GM12878 (cell line): ENCODE data around the gene B3GNT8. TPM values are rescaled to one million over a fixed set of nuclear protein-coding genes. Genes with fewer than 3 reads are reported as not detected.
A peak's percentile ranks its signal among the peaks of the same experiment; 100 is the strongest.

Source experiments
- ATAC-seq: fragments of 200-7000 bp; cut with Tn5 transposase; 3 replicates; pipeline ENCODE4 v1.9.1; 2020; ENCODE audit warnings: mild to moderate bottlenecking, moderate library complexity
- BruUV-seq: library from RNA; stranded (reverse); fragments of 400-500 nt; replicated peaks from 2 replicates; lab custom pipeline; 2021; lab: Mats Ljungman, UMichigan
- CTCF ChIA-PET: fragments of 300-600 bp; sonication (Branson Sonifier 250); formaldehyde crosslinking; extraction: SDS; loops from one replicate; lab custom pipeline; 2021; ENCODE audit warnings: inconsistent platforms; lab: Yijun Ruan, JAX
- POLR2A ChIA-PET: fragments of 350-600 bp; formaldehyde crosslinking; extraction: SDS; loops from one replicate; lab custom pipeline; 2021; ENCODE audit warnings: inconsistent platforms; lab: Charles Lee
- RAD21 ChIA-PET: fragments of 300-600 bp; sonication (Branson Sonifier 250); formaldehyde crosslinking; loops from one replicate; lab custom pipeline; 2023; ENCODE audit warnings: antibody characterized with exemption; ENCODE audit not compliant: unreplicated experiment; lab: Charles Lee
- SMC1A ChIA-PET: fragments of 300-600 bp; sonication (Branson Sonifier 250); formaldehyde crosslinking; loops from one replicate; lab custom pipeline; 2023; ENCODE audit not compliant: unreplicated experiment, uncharacterized antibody; lab: Charles Lee
- DNase-seq: peaks from one replicate; pipeline ENCODE4 v3.0.0-alpha.2; 2011; ENCODE audit warnings: low read depth, low spot score
- FAIRE-seq: peaks from 3 replicates; lab custom pipeline; 2011; peaks lifted over from hg19 to GRCh38; lab: Jason Lieb, UNC
- H2AFZ ChIP-seq: 2 replicates; pipeline ENCODE4 v1.6.0; 2011; ENCODE audit warnings: low read depth, low read length, control low read depth; ENCODE audit not compliant: control insufficient read depth
- H3K27ac ChIP-seq: 2 replicates; pipeline ENCODE4 v1.5.1; 2011; ENCODE audit warnings: control low read depth; ENCODE audit not compliant: control insufficient read depth, insufficient read depth
- H3K27me3 ChIP-seq, 2 experiments: replicated peaks in 1 of 2; 2 replicates each; pipeline versions ENCODE4 v1.6.0 to v1.6.1; 2011; ENCODE audit warnings: low read length in 1 of 2; ENCODE audit not compliant: control insufficient read depth in 2 of 2, insufficient read depth in 2 of 2
- H3K36me3 ChIP-seq, 2 experiments: 2 replicates each; pipeline ENCODE4 v1.5.1; 2011; ENCODE audit warnings: low read length in 1 of 2; ENCODE audit not compliant: control insufficient read depth in 2 of 2, insufficient read depth in 2 of 2
- H3K4me1 ChIP-seq: 2 replicates; pipeline ENCODE4 v1.6.1; 2011; ENCODE audit warnings: mild to moderate bottlenecking, low read length, moderate library complexity, mixed read lengths; ENCODE audit not compliant: control insufficient read depth, insufficient read depth
- H3K4me2 ChIP-seq: 2 replicates; pipeline ENCODE4 v1.6.0; 2011; ENCODE audit warnings: control low read depth; ENCODE audit not compliant: control insufficient read depth, insufficient read depth
- H3K4me3 ChIP-seq: fragments of 200-600 bp; sonication (generic); 2 replicates; pipeline ENCODE4 v1.5.1; 2016
- H3K79me2 ChIP-seq: 2 replicates; pipeline ENCODE4 v1.6.0; 2011; ENCODE audit warnings: low read length; ENCODE audit not compliant: control insufficient read depth, insufficient read depth
- H3K9ac ChIP-seq: 2 replicates; pipeline ENCODE4 v1.8.0; 2011; ENCODE audit warnings: low read length, control low read depth, mixed read lengths; ENCODE audit not compliant: control insufficient read depth, insufficient read depth
- H3K9me3 ChIP-seq: replicated peaks from 3 replicates; pipeline ENCODE4 v1.5.1; 2011; ENCODE audit warnings: mild to moderate bottlenecking, low read length; ENCODE audit not compliant: control insufficient read depth, insufficient read depth
- H4K20me1 ChIP-seq: 2 replicates; pipeline ENCODE4 v1.6.0; 2011; ENCODE audit not compliant: control insufficient read depth, insufficient read depth
- BACH1 ChIP-seq: fragments of 450-650 bp; IDR thresholded peaks from 2 replicates; pipeline ENCODE4 v1.6.1; 2017; ENCODE audit warnings: mild to moderate bottlenecking, borderline replicate concordance
- EED ChIP-seq: sonication (generic); IDR thresholded peaks from 2 replicates; pipeline ENCODE4 v1.6.1; 2016; ENCODE audit warnings: antibody characterized with exemption, low read depth
- EGR1 ChIP-seq, 2 experiments: IDR thresholded peaks; 1 replicate in 1 of 2; 2 replicates in 1 of 2; pipeline ENCODE4 v1.6.1; 2011 to 2012; ENCODE audit warnings: low read depth in 2 of 2, low read length in 2 of 2, borderline replicate concordance in 1 of 2, mild to moderate bottlenecking in 1 of 2, moderate library complexity in 1 of 2
- MXI1 ChIP-seq: fragments of 150-350 bp; IDR thresholded peaks from 2 replicates; pipeline ENCODE4 v1.6.1; 2011; ENCODE audit warnings: low read depth, mild to moderate bottlenecking, inconsistent platforms, low read length, improper control_type of control experiment
- POLR2A ChIP-seq: IDR thresholded peaks from 2 replicates; pipeline ENCODE4 v1.6.1; 2011; ENCODE audit warnings: low read depth, mild to moderate bottlenecking, low read length
- SMC3 ChIP-seq: IDR thresholded peaks from 2 replicates; pipeline ENCODE4 v1.6.1; 2011; ENCODE audit warnings: low read length, improper control_type of control experiment, borderline replicate concordance
- SRF ChIP-seq, 2 experiments: IDR thresholded peaks; 2 replicates each; pipeline ENCODE4 v1.6.1; 2011; ENCODE audit warnings: low read depth in 2 of 2, low read length in 2 of 2, mild to moderate bottlenecking in 1 of 2, moderate library complexity in 1 of 2
- WRNIP1 ChIP-seq: IDR thresholded peaks from 2 replicates; pipeline ENCODE4 v1.6.1; 2011; ENCODE audit warnings: low read depth, low read length, improper control_type of control experiment, borderline replicate concordance
- ZNF24 ChIP-seq: fragments of 450-650 bp; IDR thresholded peaks from 2 replicates; pipeline ENCODE4 v1.6.1; 2017; ENCODE audit warnings: antibody characterized with exemption, mild to moderate bottlenecking
- ZNF622 ChIP-seq: fragments of 450-650 bp; IDR thresholded peaks from 2 replicates; pipeline ENCODE4 v1.6.1; 2017; ENCODE audit warnings: mild to moderate bottlenecking, inconsistent platforms
- WGBS: methylation state at CpG from one replicate; pipeline ENCODE4 v1.1.6; 2016; ENCODE audit warnings: low lambda C conversion rate; ENCODE audit not compliant: insufficient replicate concordance, insufficient coverage; ENCODE audit errors: missing lambda C conversion rate; 5-methylcytosine and 5-hydroxymethylcytosine counted together
- in situ Hi-C: fragments of 300-500 bp; cut with MboI; formaldehyde crosslinking; loops from 9 replicates; pipeline ENCODE4 v1.14.3; 2018; ENCODE audit warnings: mixed read lengths
- intact Hi-C: fragments of 100-400 bp; cut with micrococcal nuclease; formaldehyde crosslinking; loops from one replicate; pipeline ENCODE4 v1.14.2; 2022; ENCODE audit not compliant: unreplicated experiment
- polyA plus RNA-seq, 11 experiments: library from polyadenylated mRNA; depleted of rRNA in 4 of 11; unstranded in 6 of 11; stranded (reverse) in 5 of 11; fragments of >200 nt; fragmentation: Nextera tagmentation in 4 of 11; fragmentation: Illumina TruSeq in 1 of 11; extraction: Ambion mirVana in 4 of 11; extraction: Trizol in 1 of 11; gene quantifications; 1 replicate in 1 of 11; 2 replicates in 10 of 11; pipeline versions ENCODE4 v1.2.1 to v1.2.3, GENCODE V29; 2011 to 2016; ENCODE audit warnings: inconsistent platforms in 2 of 11, missing spikeins in 2 of 11, low read depth in 1 of 11
- total RNA-seq, 4 experiments: library from RNA; depleted of rRNA in 3 of 4; stranded (reverse); fragments of >200 nt in 3 of 4; fragmentation: Illumina TruSeq in 1 of 4; extraction: Trizol in 1 of 4; gene quantifications; 2 replicates each; pipeline versions ENCODE4 v1.2.1 to v1.2.3, GENCODE V29; 2013 to 2021
- TF ChIP-seq, protein P1 (sequence below): IDR thresholded peaks from 2 replicates; pipeline ENCODE4 v1.6.1; 2012; ENCODE audit warnings: improper control_type of control experiment, low read depth, low read length; ENCODE audit not compliant: insufficient replicate concordance
- TF ChIP-seq, protein P2 (sequence below): fragments of 450-650 bp; IDR thresholded peaks from 2 replicates; pipeline ENCODE4 v1.6.1; 2017; ENCODE audit warnings: mild to moderate bottlenecking
- TF ChIP-seq, protein P3 (sequence below), 3 experiments: IDR thresholded peaks in 2 of 3; conservative IDR thresholded peaks in 1 of 3; 2 replicates each; pipeline ENCODE4 v1.5.1; 2011; ENCODE audit warnings: low read depth in 3 of 3, low read length in 3 of 3, mild to moderate bottlenecking in 3 of 3, control low read depth in 2 of 3, moderate library complexity in 2 of 3, inconsistent platforms in 1 of 3, mixed read lengths in 1 of 3; ENCODE audit not compliant: control insufficient read depth in 2 of 3, insufficient read depth in 1 of 3; ENCODE audit errors: extremely low read depth in 1 of 3
- TF ChIP-seq, protein P4 (sequence below): fragments of 450-650 bp; IDR thresholded peaks from 2 replicates; pipeline ENCODE4 v1.6.1; 2014; ENCODE audit warnings: mild to moderate bottlenecking

The B3GNT8 gene
- total and polyA plus RNA-seq, 10 of the 15 experiments (the other 5 are each of a cell fraction or from before 2014, with no cell fraction given), result 0.06 to 1.2 (median 0.31) TPM; not detected in 4

DNA sequence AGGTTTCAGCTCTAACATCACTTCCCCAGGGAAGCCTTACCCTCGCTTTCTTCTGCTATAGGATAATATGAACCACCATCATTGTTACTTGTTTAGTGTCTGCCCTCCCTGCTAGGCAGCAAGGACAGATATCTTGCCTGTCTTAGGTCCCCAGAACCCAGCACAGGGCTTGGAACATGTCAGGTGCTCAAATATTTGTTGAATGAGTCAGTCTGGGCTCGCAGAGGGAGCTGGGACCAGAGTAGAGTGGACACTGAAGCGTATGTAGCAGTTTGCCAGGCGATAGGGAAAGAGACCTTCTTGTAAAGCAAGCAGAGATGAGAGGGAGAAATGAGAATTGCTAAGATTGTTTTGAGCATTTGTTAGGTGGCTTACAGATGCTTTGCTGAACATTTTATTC lies 17.9 kb downstream of the B3GNT8 start:
- Histone ChIP-seq H3K36me3 (peaks cover 0 to 3% of the 10 kb centered on the region in 2 experiments; a peak in 3 of 4 replicates), H3K4me1 (peaks cover 18% of the 10 kb centered on the region), H4K20me1 (no peaks in the 10 kb centered on the region), H3K4me2 (peak overlapping the region; percentile 71), H2AFZ (no peak overlapping the region), H3K27ac (peak overlapping the region; percentile 85), H3K4me3 (no peak overlapping the region), H3K79me2 (peaks cover 5% of the 10 kb centered on the region), H3K9me3 (no peaks in the 10 kb centered on the region), H3K27me3 (no peaks in the 10 kb centered on the region), H3K9ac (peak overlapping the region; percentile 3; the same call in 1 of the 2 replicates)
- no peak for FAIRE-seq
- CTCF ChIA-PET, result interaction anchor here (1.1 to 1.5 kb wide), 4 partner anchors 10 to 154 kb away, joined by 3 to 7 read pairs (median 4); partner anchors contain the start of gene DMAC2
- 74% methylated on average over 4 of the region's 4 CpGs for WGBS
- peak; percentile 45 for ATAC-seq
- RAD21 ChIA-PET, result no interaction called here
- intact Hi-C loops, result no loop called here
- SMC1A ChIA-PET, result interaction anchor here (1.2 to 1.9 kb wide), 2 partner anchors 29 to 39 kb away, joined by 4 to 6 read pairs; no protein-coding TSS in a partner anchor
- no TSS peak for BruUV-seq
- in situ Hi-C loops, result no loop called here
- DNase-seq, result no peak
- POLR2A ChIA-PET, result interaction anchor here (0.5 to 1.2 kb wide), 2 partner anchors 11 to 28 kb away, joined by 3 read pairs; no protein-coding TSS in a partner anchor
- TF ChIP-seq BACH1 (no peak), MXI1 (no peak), ZNF24 (no peak), SMC3 (no peak), POLR2A (no peak), ZNF622 (no peak), EED (no peak), EGR1 (IDR thresholded peaks at IDR 0.05; ENCODE audit: borderline replicate concordance in 1 of 2, low read depth in 2 of 2, low read length in 2 of 2) (no peak), SRF (IDR thresholded peaks at IDR 0.05; ENCODE audit: low read depth in 2 of 2, low read length in 2 of 2) (no peak), WRNIP1 (no peak)
- TF ChIP-seq, protein P1, sequence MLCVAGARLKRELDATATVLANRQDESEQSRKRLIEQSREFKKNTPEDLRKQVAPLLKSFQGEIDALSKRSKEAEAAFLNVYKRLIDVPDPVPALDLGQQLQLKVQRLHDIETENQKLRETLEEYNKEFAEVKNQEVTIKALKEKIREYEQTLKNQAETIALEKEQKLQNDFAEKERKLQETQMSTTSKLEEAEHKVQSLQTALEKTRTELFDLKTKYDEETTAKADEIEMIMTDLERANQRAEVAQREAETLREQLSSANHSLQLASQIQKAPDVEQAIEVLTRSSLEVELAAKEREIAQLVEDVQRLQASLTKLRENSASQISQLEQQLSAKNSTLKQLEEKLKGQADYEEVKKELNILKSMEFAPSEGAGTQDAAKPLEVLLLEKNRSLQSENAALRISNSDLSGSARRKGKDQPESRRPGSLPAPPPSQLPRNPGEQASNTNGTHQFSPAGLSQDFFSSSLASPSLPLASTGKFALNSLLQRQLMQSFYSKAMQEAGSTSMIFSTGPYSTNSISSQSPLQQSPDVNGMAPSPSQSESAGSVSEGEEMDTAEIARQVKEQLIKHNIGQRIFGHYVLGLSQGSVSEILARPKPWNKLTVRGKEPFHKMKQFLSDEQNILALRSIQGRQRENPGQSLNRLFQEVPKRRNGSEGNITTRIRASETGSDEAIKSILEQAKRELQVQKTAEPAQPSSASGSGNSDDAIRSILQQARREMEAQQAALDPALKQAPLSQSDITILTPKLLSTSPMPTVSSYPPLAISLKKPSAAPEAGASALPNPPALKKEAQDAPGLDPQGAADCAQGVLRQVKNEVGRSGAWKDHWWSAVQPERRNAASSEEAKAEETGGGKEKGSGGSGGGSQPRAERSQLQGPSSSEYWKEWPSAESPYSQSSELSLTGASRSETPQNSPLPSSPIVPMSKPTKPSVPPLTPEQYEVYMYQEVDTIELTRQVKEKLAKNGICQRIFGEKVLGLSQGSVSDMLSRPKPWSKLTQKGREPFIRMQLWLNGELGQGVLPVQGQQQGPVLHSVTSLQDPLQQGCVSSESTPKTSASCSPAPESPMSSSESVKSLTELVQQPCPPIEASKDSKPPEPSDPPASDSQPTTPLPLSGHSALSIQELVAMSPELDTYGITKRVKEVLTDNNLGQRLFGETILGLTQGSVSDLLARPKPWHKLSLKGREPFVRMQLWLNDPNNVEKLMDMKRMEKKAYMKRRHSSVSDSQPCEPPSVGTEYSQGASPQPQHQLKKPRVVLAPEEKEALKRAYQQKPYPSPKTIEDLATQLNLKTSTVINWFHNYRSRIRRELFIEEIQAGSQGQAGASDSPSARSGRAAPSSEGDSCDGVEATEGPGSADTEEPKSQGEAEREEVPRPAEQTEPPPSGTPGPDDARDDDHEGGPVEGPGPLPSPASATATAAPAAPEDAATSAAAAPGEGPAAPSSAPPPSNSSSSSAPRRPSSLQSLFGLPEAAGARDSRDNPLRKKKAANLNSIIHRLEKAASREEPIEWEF, result no peak
- TF ChIP-seq, protein P2, sequence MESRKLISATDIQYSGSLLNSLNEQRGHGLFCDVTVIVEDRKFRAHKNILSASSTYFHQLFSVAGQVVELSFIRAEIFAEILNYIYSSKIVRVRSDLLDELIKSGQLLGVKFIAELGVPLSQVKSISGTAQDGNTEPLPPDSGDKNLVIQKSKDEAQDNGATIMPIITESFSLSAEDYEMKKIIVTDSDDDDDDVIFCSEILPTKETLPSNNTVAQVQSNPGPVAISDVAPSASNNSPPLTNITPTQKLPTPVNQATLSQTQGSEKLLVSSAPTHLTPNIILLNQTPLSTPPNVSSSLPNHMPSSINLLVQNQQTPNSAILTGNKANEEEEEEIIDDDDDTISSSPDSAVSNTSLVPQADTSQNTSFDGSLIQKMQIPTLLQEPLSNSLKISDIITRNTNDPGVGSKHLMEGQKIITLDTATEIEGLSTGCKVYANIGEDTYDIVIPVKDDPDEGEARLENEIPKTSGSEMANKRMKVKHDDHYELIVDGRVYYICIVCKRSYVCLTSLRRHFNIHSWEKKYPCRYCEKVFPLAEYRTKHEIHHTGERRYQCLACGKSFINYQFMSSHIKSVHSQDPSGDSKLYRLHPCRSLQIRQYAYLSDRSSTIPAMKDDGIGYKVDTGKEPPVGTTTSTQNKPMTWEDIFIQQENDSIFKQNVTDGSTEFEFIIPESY, result no peak
- TF ChIP-seq, protein P3, sequence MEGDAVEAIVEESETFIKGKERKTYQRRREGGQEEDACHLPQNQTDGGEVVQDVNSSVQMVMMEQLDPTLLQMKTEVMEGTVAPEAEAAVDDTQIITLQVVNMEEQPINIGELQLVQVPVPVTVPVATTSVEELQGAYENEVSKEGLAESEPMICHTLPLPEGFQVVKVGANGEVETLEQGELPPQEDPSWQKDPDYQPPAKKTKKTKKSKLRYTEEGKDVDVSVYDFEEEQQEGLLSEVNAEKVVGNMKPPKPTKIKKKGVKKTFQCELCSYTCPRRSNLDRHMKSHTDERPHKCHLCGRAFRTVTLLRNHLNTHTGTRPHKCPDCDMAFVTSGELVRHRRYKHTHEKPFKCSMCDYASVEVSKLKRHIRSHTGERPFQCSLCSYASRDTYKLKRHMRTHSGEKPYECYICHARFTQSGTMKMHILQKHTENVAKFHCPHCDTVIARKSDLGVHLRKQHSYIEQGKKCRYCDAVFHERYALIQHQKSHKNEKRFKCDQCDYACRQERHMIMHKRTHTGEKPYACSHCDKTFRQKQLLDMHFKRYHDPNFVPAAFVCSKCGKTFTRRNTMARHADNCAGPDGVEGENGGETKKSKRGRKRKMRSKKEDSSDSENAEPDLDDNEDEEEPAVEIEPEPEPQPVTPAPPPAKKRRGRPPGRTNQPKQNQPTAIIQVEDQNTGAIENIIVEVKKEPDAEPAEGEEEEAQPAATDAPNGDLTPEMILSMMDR (IDR thresholded peaks at IDR 0.05 in 2 of 3, conservative IDR thresholded peaks at IDR 0.05 in 1 of 3; ENCODE audit: control insufficient read depth in 2 of 3, extremely low read depth in 1 of 3, insufficient read depth in 1 of 3, low read depth in 3 of 3, low read length in 3 of 3), result no peak
- TF ChIP-seq, protein P4, sequence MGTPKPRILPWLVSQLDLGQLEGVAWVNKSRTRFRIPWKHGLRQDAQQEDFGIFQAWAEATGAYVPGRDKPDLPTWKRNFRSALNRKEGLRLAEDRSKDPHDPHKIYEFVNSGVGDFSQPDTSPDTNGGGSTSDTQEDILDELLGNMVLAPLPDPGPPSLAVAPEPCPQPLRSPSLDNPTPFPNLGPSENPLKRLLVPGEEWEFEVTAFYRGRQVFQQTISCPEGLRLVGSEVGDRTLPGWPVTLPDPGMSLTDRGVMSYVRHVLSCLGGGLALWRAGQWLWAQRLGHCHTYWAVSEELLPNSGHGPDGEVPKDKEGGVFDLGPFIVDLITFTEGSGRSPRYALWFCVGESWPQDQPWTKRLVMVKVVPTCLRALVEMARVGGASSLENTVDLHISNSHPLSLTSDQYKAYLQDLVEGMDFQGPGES, result no peak
